ENCODE data around the gene GNG7. TPM values are rescaled to one million over a fixed set of nuclear protein-coding genes. Genes with fewer than 3 reads are reported as not detected.

The GNG7 gene
- total and polyA plus RNA-seq, 2 donors (not counting 3 experiments of a cell fraction or from before 2014, with no cell fraction given): 0.29 to 0.84 TPM

DNA sequence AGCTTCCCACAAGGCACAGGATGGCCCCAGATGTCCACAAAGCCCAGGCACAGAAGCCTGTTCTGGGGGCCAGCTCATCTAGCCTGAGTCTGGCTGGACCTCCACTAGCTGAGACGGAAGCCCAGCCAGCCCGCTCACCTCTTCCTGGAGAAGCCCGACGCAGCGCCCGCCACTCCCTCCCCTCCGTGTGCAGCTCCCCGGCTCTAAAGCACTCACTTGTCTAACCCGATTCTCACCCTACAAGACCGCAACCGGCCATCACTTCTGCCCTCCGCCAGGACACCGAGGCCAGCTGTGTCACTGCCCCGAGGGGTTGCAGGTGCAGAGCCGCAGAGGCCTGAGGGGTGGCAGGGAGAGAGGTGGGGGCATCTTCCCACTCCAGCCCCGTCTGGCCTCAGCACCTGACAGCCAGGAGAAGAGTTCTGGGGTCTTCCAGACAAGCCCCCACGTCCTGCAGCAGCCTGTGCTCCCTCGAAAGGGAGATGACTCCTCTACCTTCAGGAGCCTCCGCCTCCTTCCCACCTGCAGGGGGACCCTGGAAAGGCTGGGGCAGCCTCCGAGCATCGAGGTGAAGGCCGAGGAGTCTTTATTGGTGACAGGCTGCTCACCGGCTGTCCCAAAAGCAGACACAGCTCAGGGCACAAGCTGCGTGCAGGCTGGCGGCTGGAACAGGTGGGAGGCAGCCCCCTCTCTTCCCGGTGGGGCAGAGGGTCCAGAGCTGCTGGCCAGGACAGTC, 24.6 kb upstream of the GNG7 start:
- DNase-seq (ENCODE audit: low read depth, low spot score) (no peak), FAIRE-seq (no peak)
- CTCF ChIA-PET: interaction anchor here (1.3 kb wide), 1 partner anchor 13 kb away, joined by 3 read pairs; the partner anchor contains the start of gene SLC39A3
- no TSS peak for BruUV-seq (replicated peaks)
- H4K20me1 ChIP-seq (replicated peaks; ENCODE audit: control insufficient read depth, extremely low read depth, insufficient read depth, low read length): no peaks in the 10 kb centered on the region
- H3K4me1 ChIP-seq (ENCODE audit: control insufficient read depth, extremely low read depth, insufficient read depth, low read length): no peaks in the 10 kb centered on the region
- H3K9me1 ChIP-seq (replicated peaks; ENCODE audit: control insufficient read depth, extremely low read depth, insufficient read depth, low read length): no peaks in the 10 kb centered on the region
- H3K27me3 ChIP-seq (ENCODE audit: control insufficient read depth in 2 of 2, insufficient read depth in 2 of 2, low read length in 2 of 2): peaks cover 6 to 7% of the 10 kb centered on the region in 2 experiments
- POLR2A ChIA-PET: interaction anchor here (0.5 kb wide), 1 partner anchor 43 kb away, joined by 4 read pairs; no protein-coding TSS in a partner anchor
- intact Hi-C loops (cut with micrococcal nuclease): no loop called here
- dilution Hi-C loops (cut with MboI; ENCODE audit: extremely low pct_ligation_motif_present, low sequenced_read_pairs): no loop called here
- H3K27ac ChIP-seq (ENCODE audit: insufficient read depth, low read depth, low read length): no peak overlapping the region
- TF ChIP-seq POLR2A (IDR thresholded peaks at IDR 0.05; ENCODE audit: low read depth, low read length) (no peak), GATA2 (IDR thresholded peaks at IDR 0.05; ENCODE audit: insufficient read depth, insufficient read length, low read depth, low read length) (no peak), MYC (IDR thresholded peaks at IDR 0.05; ENCODE audit: low read depth, low read length) (no peak), FOS (IDR thresholded peaks at IDR 0.05; ENCODE audit: borderline replicate concordance, insufficient read depth, low read length) (no peak), EZH2 (IDR thresholded peaks at IDR 0.05; ENCODE audit: borderline replicate concordance, low read depth, low read length, severe bottlenecking) (no peak), JUN (IDR thresholded peaks at IDR 0.05; ENCODE audit: borderline replicate concordance, insufficient read depth, insufficient read length, low read depth) (no peak), POLR2AphosphoS5 (IDR thresholded peaks at IDR 0.05; ENCODE audit: insufficient read depth, low read depth, low read length) (no peak)
- TF ChIP-seq, protein P1, sequence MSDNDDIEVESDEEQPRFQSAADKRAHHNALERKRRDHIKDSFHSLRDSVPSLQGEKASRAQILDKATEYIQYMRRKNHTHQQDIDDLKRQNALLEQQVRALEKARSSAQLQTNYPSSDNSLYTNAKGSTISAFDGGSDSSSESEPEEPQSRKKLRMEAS (IDR thresholded peaks at IDR 0.05; ENCODE audit: insufficient read depth, insufficient read length): no peak
- TF ChIP-seq, protein P2, sequence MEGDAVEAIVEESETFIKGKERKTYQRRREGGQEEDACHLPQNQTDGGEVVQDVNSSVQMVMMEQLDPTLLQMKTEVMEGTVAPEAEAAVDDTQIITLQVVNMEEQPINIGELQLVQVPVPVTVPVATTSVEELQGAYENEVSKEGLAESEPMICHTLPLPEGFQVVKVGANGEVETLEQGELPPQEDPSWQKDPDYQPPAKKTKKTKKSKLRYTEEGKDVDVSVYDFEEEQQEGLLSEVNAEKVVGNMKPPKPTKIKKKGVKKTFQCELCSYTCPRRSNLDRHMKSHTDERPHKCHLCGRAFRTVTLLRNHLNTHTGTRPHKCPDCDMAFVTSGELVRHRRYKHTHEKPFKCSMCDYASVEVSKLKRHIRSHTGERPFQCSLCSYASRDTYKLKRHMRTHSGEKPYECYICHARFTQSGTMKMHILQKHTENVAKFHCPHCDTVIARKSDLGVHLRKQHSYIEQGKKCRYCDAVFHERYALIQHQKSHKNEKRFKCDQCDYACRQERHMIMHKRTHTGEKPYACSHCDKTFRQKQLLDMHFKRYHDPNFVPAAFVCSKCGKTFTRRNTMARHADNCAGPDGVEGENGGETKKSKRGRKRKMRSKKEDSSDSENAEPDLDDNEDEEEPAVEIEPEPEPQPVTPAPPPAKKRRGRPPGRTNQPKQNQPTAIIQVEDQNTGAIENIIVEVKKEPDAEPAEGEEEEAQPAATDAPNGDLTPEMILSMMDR (IDR thresholded peaks at IDR 0.05; ENCODE audit: extremely low read depth in 1 of 2, insufficient read depth in 1 of 2, low read depth in 1 of 2, low read length in 2 of 2): no peak
- no peaks in the 10 kb centered on the region for H3K9me3 ChIP-seq (replicated peaks; ENCODE audit: control insufficient read depth, insufficient read depth, low read length)
- H3K4me2 ChIP-seq (ENCODE audit: insufficient read depth, low read length): no peak overlapping the region
- no peak overlapping the region for H2AFZ ChIP-seq (ENCODE audit: low read depth, low read length)
- H3K9ac ChIP-seq (replicated peaks; ENCODE audit: extremely low read depth, insufficient read depth, low read length): no peak overlapping the region
- H3K79me2 ChIP-seq (ENCODE audit: control insufficient read depth, insufficient read depth, low read length): no peaks in the 10 kb centered on the region
- no peaks in the 10 kb centered on the region for H3K36me3 ChIP-seq (ENCODE audit: control insufficient read depth in 2 of 2, extremely low read depth in 1 of 2, insufficient read depth in 2 of 2, low read length in 2 of 2)
- no peak overlapping the region for H3K4me3 ChIP-seq (replicated peaks in 1 of 3; ENCODE audit: insufficient read depth in 1 of 3, low read depth in 1 of 3, low read length in 3 of 3)

Measured in endothelial cell of umbilical vein (primary cell).